GM23338 (cell line): ENCODE data around the gene NF1. TPM values are rescaled to one million over a fixed set of nuclear protein-coding genes. Genes with fewer than 3 reads are reported as not detected.

Source experiments
- microRNA-seq: library from miRNA; unstranded; fragments of <30 nt; microRNA quantifications from one replicate; pipeline ENCODE4, GENCODE V29; 2017
- polyA plus RNA-seq: library from polyadenylated mRNA; unstranded; fragments of >200 nt; fragmentation: Nextera tagmentation; extraction: Ambion mirVana; gene quantifications from 2 replicates; pipeline ENCODE4 v1.2.1, GENCODE V29; 2016
- small RNA-seq: library from RNA; depleted of rRNA; stranded (forward); fragments of <200 nt; gene quantifications from one replicate; pipeline ENCODE3, GENCODE V24; 2014; ENCODE audit warnings: low replicate concordance
- total RNA-seq: library from RNA; depleted of rRNA; stranded (reverse); fragments of >200 nt; shearing (Covaris generic); gene quantifications from 2 replicates; pipeline ENCODE4 v1.2.3, GENCODE V29; 2014; rRNA removed

Gene NF1
- total and polyA plus RNA-seq, 2 experiments from 2014 or later, result 16.3 to 49.7 TPM

Small RNA genes within 50 kb of the gene (microRNA-seq; reads per million reads assigned to microRNA genes)
- not detected for gene MIR4733

Small RNA genes within 50 kb of the gene (small RNA-seq; reads per million reads assigned to genes)
- gene MIR4733, result not detected

Other genes starting within 250 kb of the NF1 start
- gene TEFM, start 188.7 kb upstream of the NF1 start, total RNA-seq, result 10.9 and 15.9 TPM in 2 replicates
- 29.4 and 33.3 TPM in 2 replicates for gene TEFM, start 188.7 kb upstream of the NF1 start, polyA plus RNA-seq
- 0.94 and 2.9 TPM in 2 replicates for gene ADAP2, start 173.0 kb upstream of the NF1 start, total RNA-seq
- 0.80 and 0.94 TPM in 2 replicates for gene ADAP2, start 173.0 kb upstream of the NF1 start, polyA plus RNA-seq
- 3.7 and 9.4 TPM in 2 replicates for gene RNF135, start 123.9 kb upstream of the NF1 start, total RNA-seq
- 6.8 and 9.8 TPM in 2 replicates for gene RNF135, start 123.9 kb upstream of the NF1 start, polyA plus RNA-seq
- not detected in 2 replicates for gene OMG, start 202.3 kb downstream of the NF1 start, total RNA-seq
- 0.71 and 1.3 TPM in 2 replicates for gene OMG, start 202.3 kb downstream of the NF1 start, polyA plus RNA-seq
- gene EVI2B, start 219.1 kb downstream of the NF1 start, total RNA-seq, result not detected in 2 replicates
- 0.18 TPM in 1 of 2 replicates, not detected in the other for gene EVI2B, start 219.1 kb downstream of the NF1 start, polyA plus RNA-seq
- gene EVI2A, start 226.6 kb downstream of the NF1 start, total RNA-seq, result not detected in 2 replicates
- gene EVI2A, start 226.6 kb downstream of the NF1 start, polyA plus RNA-seq, result 0.96 and 1.3 TPM in 2 replicates